Activated CD8-positive, alpha-beta memory T cell treated with anti-CD3 and anti-CD28 coated beads, Interleukin-2, amount 50 U/mL, for 48 hours (primary cell): Measurements from ENCODE around the gene AP5S1.
"Not testable (repeated sequence)": the region's sequence is repeated elsewhere in the genome, so short reads cannot be mapped to it uniquely, and the experiment has no call there.

ENCODE experiments used
- DNase-seq: peaks from one replicate; pipeline ENCODE4 v3.0.0-alpha.2; 2020

AP5S1 gene

DNA sequence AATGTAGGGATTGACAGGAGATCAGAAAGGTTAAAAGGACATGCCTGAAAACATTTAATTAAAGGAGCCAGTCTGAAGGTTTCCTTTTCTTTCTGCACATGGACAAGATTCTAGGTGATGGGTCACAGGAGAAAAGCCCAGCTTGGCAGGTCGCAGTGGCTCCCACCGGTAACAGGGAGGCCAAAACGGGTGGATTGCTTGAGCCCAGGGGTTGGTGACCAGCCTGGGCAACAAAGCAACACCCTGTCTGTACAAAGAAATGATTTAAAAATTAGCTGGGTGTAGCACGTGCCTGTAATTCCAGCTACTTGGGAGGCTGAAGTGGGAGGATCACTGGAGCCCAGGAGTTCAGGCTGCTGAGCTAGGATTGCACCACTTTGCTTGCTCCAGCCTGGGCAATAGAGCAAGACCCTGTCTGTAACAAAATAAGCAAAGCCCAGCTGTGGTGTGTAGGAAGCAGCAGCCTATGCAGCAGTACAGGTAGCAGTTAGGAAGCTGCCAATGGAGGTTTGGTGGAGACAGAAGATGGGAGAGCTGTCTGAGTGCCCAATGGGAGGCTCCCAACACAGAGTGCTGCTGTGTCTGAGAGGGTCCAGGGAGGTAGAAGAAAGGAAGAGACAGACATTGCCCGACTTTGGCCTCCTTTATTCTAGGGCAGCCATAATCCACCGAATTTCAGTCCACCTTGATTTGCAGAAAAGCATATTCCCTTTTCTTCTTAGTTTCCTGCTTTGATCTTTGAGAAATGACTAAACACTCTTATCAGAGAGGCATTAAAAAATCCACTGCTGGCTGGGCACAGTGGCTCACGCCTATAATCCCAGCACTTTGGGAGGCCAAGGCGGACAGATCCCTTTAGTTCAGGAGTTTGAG lies 7.1 kb upstream of the AP5S1 start:
- no peak for DNase-seq

- DNase-seq = no peak
These were observed 6.3 kb upstream of the AP5S1 start for GRCh38 chr20:3813848-3814581.

DNA sequence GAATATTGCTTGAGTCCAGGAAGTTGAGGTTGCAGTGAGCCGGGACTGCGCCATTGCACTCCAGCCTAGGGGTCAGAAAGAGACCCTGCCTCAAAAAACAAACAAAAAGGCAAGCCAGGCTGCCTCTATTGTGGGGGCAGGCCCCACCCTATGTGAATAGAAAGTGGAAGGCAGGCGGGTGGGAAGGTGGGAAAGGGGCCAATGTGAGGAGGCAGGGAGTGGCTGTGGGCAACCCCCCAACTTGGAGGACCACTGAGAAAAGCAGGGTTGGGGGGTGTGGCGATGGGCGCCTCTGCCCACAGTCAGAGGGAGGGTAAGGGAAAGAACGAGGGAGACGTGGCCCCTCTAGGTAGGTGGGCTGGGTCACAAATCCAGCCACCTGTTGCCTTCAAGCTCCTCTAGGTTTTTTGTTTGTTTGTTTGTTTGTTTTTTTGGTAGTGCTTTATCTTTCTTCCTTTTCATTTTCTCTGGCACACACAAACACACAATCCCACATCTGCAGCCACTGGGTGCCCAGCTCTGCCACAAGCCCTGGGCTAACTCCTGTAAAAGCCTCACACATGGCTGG lies 5.3 kb upstream of the AP5S1 start:
- no peak for DNase-seq

GRCh38 chr20:3815703-3816315 lies 4.5 kb upstream of the AP5S1 start:
- DNase-seq = no peak

GRCh38 chr20:3818155-3819151 lies 1.9 kb upstream of the AP5S1 start:
- no peak for DNase-seq

- no peak for DNase-seq
These were observed 818 bp upstream of the AP5S1 start for GRCh38 chr20:3819411-3820047.

GRCh38 chr20:3820901-3821727 lies 767 bp downstream of the AP5S1 start:
- no peak for DNase-seq

GRCh38 chr20:3821996-3822395 lies 1.6 kb downstream of the AP5S1 start:
- no peak for DNase-seq

DNA sequence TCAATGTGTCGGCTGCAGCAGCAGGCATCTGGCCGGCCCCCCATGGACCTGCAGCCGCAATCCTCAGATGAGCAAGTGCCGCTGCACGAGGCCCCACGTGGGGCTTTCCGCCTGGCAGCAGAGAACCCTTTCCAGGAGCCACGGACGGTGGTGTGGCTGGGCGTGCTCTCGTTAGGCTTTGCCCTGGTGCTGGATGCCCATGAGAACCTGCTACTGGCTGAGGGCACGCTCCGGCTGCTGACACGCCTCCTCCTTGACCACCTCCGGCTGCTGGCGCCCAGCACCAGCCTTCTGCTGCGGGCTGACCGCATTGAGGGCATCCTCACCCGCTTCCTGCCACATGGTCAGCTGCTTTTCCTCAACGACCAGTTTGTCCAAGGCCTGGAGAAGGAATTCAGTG lies 3.5 kb downstream of the AP5S1 start:
- DNase-seq = no peak

DNA sequence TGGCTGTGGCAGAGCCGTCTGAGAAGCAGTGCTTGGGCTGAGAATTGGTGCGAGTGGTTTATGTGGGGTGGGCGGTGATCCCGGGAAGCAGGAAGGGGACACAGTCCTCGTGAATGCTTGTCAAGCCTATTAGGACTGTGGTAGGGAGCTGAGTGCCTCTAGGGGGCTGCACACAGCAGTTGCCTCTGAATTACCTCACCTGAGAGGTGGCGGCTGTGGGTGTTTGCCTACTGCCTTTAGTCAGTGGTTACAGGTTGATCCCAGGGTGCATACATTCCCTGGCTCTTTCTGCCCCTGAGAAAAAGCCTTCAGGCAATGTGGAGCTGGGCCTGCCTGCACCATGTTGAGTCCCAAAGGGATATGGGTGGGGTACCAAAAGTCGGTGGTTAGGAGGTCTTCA lies 5.2 kb downstream of the AP5S1 start:
- DNase-seq = no peak

DNA sequence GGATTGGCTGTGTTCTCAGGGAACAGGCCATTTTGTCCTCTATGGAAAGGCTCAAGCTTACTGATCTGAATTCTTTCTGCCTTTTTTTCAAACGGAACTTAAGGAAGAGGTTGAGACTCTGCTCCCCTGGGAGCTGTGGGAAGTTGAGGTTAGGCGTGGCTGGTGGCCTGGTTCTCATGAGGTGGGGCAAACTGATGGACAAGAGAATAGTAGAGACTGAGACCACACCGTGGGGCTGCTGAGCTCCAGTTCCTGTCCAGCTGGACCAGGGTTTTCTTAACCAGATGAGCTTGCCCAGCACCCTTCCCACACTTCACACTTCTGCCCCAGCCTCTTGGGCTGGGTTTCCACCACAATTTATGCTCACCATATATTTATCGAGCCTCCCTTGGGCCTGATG lies 6.1 kb downstream of the AP5S1 start:
- DNase-seq = no peak

DNA sequence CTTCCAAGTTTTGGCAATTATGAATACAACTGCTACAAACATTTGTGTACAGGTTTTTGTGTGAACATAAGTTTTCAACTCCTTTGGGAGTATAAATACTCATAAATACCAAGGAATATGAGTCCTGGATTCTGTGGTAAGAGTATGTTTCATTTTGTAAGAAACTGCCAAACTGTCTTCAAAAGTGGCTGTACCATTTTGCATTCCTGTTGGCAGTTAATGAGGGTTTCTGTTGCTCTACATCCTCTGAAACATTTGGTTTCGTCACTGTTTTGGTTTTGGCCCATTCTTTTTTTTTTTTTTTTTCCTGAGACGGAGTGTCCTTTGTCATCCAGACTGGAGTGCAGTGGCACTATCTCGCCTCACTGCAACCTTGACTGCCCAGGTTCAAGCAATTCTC lies 8.5 kb downstream of the AP5S1 start:
- DNase-seq = no peak

- not testable (repeated sequence) for DNase-seq
These were observed 9.5 kb downstream of the AP5S1 start for GRCh38 chr20:3829891-3830290.

GRCh38 chr20:3836132-3836531 lies 15.8 kb downstream of the AP5S1 start:
- DNase-seq = no peak

GRCh38 chr20:3839328-3839727 lies 19.0 kb downstream of the AP5S1 start:
- DNase-seq = no peak

DNA sequence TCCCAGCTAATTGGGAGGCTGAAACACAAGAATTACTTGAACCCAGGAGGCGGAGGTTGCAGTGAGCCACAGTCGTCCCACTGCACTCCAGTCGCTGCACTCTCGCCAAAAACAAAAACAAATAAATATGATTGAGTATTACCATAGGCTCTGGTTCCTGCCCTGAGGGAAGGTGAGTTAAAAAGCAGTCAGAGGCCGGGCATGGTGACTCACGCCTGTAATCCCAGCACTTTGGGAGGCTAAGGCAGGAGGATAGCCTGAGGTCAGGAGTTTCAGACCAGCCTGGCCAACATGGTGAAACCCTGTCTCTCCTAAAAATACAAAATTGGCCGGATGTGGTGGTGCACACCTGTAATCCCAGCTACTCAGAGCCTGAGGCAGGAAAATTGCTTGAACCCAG lies 19.9 kb downstream of the AP5S1 start:
- DNase-seq = not testable (repeated sequence)

- DNase-seq = no peak
These were observed 22.1 kb downstream of the AP5S1 start for GRCh38 chr20:3842348-3842930.

DNA sequence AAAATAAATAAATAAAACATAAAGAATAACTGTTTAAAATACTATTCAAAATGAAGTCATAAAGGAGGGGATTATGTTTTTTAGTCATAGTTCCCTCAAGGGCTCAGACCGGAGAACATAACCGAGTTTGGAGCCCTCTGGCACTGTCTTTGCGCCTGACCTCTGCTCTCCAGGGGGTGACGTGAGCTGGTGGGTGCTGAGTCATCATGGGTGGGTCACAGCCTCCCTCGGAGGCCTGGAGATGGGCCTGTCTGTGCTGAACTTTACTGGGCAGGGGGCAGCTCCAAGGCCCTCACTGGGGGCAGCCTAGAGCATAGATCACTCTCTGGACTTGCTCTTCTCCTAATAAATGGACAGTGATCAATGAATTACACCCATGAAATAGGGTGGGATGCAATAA lies 23.1 kb downstream of the AP5S1 start:
- no peak for DNase-seq

GRCh38 chr20:3843990-3844619 lies 23.8 kb downstream of the AP5S1 start:
- DNase-seq = not testable (repeated sequence)

GRCh38 chr20:3846378-3846739 lies 26.0 kb downstream of the AP5S1 start:
- no peak for DNase-seq
